Epithelial cell of proximal tubule (primary cell): ENCODE results near the gene NCOA7. TPM values are rescaled to one million over a fixed set of nuclear protein-coding genes. Genes with fewer than 3 reads are reported as not detected.

Experiments
- DNase-seq: peaks from one replicate; pipeline ENCODE4 v3.0.0-alpha.2; 2011; ENCODE audit warnings: low read depth
- H3K4me3 ChIP-seq: 2 replicates; pipeline ENCODE4 v1.5.1; 2011; ENCODE audit warnings: low read depth, mild to moderate bottlenecking, low read length
- CTCF ChIP-seq: conservative IDR thresholded peaks from 2 replicates; pipeline ENCODE4 v1.5.1; 2012; ENCODE audit warnings: low read depth, mild to moderate bottlenecking, low read length
- total RNA-seq: library from RNA; depleted of rRNA; stranded (reverse); fragments of >200 nt; gene quantifications from 2 replicates; pipeline ENCODE4 v1.2.3, GENCODE V29; 2015

NCOA7 gene
- total RNA-seq, 1 donor from 2014 or later = 8.2 TPM

GRCh38 chr6:125750692-125751333 lies 39.9 kb upstream of the NCOA7 start:
- no peak for DNase-seq
- no peak for TF ChIP-seq CTCF
- H3K4me3 ChIP-seq = peak overlapping the region; percentile 73

- no peak for DNase-seq
- no peak for TF ChIP-seq CTCF
- H3K4me3 ChIP-seq = no peak overlapping the region
Measured at GRCh38 chr6:125751334-125751916, 39.3 kb upstream of the NCOA7 start.

- no peak overlapping the region for H3K4me3 ChIP-seq
- no peak for DNase-seq
- no peak for TF ChIP-seq CTCF
Measured at GRCh38 chr6:125752773-125753172, 38.0 kb upstream of the NCOA7 start.

GRCh38 chr6:125753218-125753936 lies 37.4 kb upstream of the NCOA7 start:
- TF ChIP-seq CTCF = peak; percentile 53
- no peak for DNase-seq
- H3K4me3 ChIP-seq = no peak overlapping the region

GRCh38 chr6:125753937-125754259 lies 36.9 kb upstream of the NCOA7 start:
- no peak for TF ChIP-seq CTCF
- H3K4me3 ChIP-seq = no peak overlapping the region
- no peak for DNase-seq

GRCh38 chr6:125754566-125754965 lies 36.2 kb upstream of the NCOA7 start:
- no peak for DNase-seq
- H3K4me3 ChIP-seq = no peak overlapping the region
- no peak for TF ChIP-seq CTCF
